Measurements from ENCODE around the gene P2RY8.

The P2RY8 gene

DNA sequence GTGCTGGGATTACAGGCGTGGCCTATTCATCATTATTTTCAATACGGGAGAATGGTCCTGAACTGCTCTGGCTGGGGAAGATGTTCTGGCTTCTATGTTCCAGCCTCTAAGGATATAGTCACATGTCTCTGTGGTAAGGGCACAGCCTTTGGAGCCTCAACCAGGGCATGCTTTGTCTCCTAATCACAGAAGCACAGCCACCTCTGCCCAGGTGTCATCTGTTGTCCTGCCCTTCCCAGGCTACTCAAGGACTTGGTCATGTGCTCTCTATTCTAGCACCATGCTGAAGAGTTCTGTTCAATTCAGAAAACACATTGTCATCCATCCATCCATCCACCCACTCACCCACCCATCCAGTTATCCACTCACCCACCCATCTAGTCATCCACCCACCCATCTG lies 113.8 kb downstream of the P2RY8 start:
- DNase-seq (ENCODE audit: low spot score) = no peak
- H3K27ac ChIP-seq = no peak overlapping the region
- TF ChIP-seq, protein P1, sequence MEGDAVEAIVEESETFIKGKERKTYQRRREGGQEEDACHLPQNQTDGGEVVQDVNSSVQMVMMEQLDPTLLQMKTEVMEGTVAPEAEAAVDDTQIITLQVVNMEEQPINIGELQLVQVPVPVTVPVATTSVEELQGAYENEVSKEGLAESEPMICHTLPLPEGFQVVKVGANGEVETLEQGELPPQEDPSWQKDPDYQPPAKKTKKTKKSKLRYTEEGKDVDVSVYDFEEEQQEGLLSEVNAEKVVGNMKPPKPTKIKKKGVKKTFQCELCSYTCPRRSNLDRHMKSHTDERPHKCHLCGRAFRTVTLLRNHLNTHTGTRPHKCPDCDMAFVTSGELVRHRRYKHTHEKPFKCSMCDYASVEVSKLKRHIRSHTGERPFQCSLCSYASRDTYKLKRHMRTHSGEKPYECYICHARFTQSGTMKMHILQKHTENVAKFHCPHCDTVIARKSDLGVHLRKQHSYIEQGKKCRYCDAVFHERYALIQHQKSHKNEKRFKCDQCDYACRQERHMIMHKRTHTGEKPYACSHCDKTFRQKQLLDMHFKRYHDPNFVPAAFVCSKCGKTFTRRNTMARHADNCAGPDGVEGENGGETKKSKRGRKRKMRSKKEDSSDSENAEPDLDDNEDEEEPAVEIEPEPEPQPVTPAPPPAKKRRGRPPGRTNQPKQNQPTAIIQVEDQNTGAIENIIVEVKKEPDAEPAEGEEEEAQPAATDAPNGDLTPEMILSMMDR (conservative IDR thresholded peaks at IDR 0.05; ENCODE audit: low read depth) = no peak
- CTCF ChIA-PET = no interaction called here
- POLR2A ChIA-PET (ENCODE audit: low non-redundant PET) = no interaction called here

DNA sequence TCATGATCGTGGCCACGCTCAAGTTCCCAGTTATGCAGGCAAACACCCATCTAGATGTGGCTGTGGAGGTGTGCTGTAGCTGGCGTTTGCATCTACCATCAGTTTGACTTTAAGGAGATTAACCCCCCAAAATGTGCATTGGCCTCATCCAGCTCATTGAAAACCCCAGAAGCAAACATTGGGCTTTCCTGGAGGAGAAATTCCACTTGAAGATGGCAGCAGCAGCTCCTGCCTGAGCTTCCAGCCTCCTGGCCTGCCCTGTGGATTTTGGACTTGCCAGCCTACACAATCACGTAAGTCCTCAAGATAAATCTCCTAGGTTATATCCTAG lies 114.9 kb downstream of the P2RY8 start:
- POLR2A ChIA-PET (ENCODE audit: low non-redundant PET) = no interaction called here
- DNase-seq (ENCODE audit: low spot score) = no peak
- TF ChIP-seq, protein P1 (conservative IDR thresholded peaks at IDR 0.05; ENCODE audit: low read depth) = no peak
- H3K27ac ChIP-seq = no peak overlapping the region
- CTCF ChIA-PET = no interaction called here

DNA sequence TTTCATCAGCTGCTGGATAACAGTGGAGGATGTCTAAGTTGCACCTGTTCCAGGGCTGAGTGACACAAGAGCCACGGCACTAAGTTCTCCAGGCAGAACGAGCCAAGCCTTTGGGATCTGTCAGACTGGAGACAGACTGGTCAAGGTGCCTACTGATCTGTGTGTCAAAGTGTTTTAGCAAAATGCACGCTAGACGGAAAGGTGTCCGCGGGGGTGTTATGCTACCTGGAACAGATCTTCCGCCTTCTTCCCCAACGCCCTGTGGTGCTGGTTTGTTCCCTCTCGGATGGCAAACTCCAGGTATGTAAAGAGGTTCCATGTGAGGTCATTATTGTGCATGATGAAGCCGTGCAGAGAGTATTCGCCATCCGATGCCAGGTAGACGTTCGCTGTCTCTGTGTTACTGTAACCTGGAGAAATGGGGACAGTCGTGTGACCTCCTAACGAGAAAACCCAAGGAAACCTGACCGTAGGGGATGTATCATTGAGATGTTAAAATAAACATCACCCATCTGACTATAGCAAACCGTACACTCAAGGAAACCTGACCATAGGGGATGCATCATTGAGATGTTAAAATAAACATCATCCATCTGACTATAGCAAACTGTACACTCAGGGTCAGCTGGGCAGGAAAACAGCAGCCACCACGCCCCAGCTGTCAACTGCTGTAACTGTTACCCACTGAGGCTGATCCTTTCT lies 115.4 kb downstream of the P2RY8 start:
- ChIA-PET POLR2A (ENCODE audit: low non-redundant PET) (no interaction called here), CTCF (no interaction called here)
- TF ChIP-seq, protein P1 (conservative IDR thresholded peaks at IDR 0.05; ENCODE audit: low read depth) = no peak
- peak overlapping the region; percentile 26; the same call in 1 of the 2 replicates for H3K27ac ChIP-seq
- DNase-seq (ENCODE audit: low spot score) = no peak

DNA sequence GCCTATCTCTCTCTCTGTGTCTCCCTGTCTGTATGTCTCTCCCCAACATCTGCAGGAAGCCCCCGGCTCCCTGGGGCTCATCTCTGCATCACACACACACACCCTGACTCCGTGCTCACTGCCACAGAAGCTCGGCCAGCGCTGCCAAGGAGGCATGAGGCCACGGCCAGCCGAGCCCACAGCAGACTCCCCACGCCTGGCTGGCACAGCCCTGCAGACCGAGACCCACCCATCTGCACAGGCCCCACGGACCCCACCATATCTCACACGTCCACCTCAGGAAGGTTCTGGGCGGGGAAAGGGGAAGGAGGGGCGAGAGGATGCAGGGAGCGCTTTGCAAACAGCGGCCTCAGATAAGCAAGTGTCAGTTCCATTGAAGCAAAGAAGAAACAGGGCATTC lies 116.6 kb downstream of the P2RY8 start:
- DNase-seq (ENCODE audit: low spot score) = no peak

DNA sequence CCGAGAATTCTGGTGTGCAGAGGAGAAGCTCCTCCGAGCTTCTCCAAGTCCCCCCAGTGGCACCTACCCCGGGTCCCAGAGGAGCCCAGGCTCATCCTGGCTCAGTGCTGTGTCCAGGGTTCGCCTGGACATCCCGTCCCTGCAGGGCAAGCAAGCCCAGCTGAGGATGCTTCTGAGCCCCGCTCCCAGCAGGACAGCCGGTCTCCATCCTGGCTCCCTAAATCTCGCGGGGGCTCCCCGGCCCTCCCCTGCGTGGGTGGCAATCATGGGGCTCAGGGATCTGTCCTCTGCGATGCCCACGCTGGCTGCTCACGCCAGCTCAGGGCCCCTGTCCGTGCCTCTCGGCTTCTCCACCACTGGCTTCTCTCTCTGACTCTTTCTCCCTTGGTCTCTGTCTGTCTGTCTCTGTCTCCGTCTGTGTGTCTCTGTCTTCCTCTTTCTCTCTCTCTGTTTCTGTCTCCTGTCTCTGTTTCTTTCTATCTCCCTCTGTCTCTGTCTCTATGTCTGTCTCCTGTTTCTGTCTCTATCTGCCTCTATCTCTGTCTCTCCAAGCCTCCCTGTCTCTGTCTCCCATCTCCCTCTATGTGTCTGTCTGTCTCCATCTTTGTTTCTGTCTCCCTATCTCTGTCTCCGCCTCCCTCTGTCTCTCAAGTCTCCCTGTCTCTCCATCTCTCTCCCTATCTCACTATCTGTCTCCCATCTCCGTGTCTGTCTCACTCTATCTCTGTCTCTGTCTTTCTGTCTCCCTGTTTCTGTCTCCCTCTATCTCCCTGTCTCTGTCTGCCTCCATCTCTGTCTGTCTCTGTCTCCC lies 117.2 kb downstream of the P2RY8 start:
- no peak for DNase-seq (ENCODE audit: low spot score)
- POLR2A ChIA-PET (ENCODE audit: low non-redundant PET) = no interaction called here
- peak overlapping the region; percentile 36 for H3K27ac ChIP-seq
- TF ChIP-seq, protein P1 (conservative IDR thresholded peaks at IDR 0.05; ENCODE audit: low read depth) = no peak
- CTCF ChIA-PET = no interaction called here

More for the DNA sequence above, 116.6 kb downstream of the P2RY8 start:
- CTCF ChIA-PET = no interaction called here
- POLR2A ChIA-PET (ENCODE audit: low non-redundant PET) = no interaction called here
- peak overlapping the region; percentile 26; the same call in 1 of the 2 replicates for H3K27ac ChIP-seq
- TF ChIP-seq, protein P1 (conservative IDR thresholded peaks at IDR 0.05; ENCODE audit: low read depth) = no peak

DNA sequence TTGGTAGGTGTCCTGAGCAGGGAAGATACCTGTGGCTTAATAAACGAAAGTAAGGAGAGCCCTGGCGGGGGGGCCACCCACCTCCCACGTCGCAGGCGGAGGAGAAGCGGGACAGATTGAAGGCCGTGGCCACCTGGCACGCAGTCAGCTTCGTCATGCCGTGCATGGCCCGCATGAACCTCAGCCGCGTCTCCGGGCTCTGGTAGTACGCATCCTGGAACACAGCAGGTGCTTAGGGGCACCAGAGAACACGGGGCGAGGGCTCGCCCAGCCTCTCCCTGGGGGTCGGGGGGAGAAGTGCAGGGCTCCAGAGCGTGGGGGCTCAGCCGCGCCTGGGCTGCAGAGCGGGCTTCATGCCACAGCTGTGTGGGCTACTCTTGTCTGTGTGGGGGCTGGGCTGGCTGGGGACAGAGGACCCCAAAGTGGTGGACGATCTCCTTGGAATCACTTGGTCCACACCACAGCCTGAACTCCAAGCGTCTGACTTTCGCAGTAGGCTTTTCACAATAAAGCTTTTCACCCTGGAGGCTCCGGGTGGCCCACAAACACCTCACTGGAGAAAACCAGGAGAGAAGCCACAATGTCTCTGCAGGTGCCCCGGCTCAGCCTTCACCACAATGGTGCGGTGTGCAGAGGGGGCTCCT lies 118.0 kb downstream of the P2RY8 start:
- DNase-seq (ENCODE audit: low spot score) = no peak
- CTCF ChIA-PET = no interaction called here
- TF ChIP-seq, protein P1 (conservative IDR thresholded peaks at IDR 0.05; ENCODE audit: low read depth) = no peak
- H3K27ac ChIP-seq = peak overlapping the region; percentile 36
- POLR2A ChIA-PET (ENCODE audit: low non-redundant PET) = no interaction called here

Measured in RWPE1 (cell line).